HG03432 (cell line): ENCODE data around the gene TINAG.
"Not testable (repeated sequence)": the region's sequence is repeated elsewhere in the genome, so short reads cannot be mapped to it uniquely, and the experiment has no call there.

Source experiments
- ATAC-seq: cut with Tn5 transposase; IDR thresholded peaks from one replicate; pipeline ENCODE4 v1.9.1; 2021; ENCODE audit warnings: mild to moderate bottlenecking, moderate library complexity; ENCODE audit not compliant: unreplicated experiment

Gene TINAG

DNA sequence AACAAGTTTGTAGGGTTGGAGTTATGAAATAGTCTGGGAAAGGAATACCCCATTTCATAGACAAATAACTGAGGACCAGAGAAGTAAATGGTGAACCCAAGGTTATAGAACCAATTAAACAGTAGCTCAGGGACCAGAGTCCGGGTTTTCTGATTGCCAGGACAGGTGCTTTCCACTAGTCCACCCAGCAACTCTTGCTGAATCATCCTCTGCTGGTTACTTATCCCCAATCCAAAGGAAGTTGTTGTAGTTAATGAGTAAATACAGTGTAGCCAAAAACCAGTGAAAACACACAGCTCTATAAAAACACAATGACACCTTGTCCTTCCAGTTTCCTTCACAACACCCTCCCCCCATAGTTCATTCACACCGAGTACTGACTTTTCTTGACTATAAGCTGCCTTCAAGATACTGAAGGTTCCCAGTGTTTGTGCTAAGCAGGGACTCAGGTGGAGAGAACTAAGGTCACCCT lies 766 bp upstream of the TINAG start:
- ATAC-seq = peak; percentile 73

GRCh38 chr6:54308986-54309315 lies 710 bp downstream of the TINAG start:
- no peak for ATAC-seq

DNA sequence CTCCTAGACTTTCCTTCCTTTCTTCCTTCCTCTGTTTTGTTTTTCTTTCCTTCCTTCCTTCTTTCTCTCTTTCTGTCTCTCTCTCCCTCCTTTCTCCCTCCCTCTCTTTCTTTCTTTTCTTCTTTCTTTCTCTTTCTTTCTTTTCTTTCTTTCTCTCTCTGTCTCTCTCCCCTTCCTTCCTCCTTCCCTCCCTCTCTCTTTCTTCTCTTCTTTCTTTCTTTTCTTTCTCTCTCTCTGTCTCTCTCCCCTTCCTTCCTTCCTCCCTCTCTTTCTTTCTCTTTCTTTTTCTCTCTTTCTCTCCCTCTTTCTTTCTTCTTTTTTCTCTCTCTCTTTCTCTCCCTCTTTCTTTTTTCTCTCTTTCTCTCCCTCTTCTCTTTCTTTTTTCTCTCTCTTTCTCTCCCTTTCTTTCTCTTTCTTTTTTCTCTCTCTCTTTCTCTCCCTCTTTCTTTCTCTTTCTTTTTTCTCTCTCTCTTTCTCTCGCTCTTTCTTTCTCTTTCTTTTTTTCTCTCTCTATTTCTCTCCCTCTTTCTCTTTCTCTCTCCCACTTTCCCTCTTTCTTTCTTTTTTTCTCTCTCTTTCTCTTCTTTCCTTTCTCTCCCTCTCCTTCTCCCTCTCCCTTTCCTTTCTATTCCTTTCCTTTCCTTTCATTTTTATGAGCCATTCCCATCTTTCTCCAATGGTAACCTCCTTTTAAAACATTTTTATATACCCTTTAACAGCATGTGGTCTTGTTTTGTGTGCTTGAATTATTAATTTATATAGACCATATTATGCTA lies 2.3 kb downstream of the TINAG start:
- no peak for ATAC-seq

- ATAC-seq = no peak
These were observed 7.4 kb downstream of the TINAG start for GRCh38 chr6:54315656-54316055.

GRCh38 chr6:54320871-54321270 lies 12.6 kb downstream of the TINAG start:
- ATAC-seq = no peak

DNA sequence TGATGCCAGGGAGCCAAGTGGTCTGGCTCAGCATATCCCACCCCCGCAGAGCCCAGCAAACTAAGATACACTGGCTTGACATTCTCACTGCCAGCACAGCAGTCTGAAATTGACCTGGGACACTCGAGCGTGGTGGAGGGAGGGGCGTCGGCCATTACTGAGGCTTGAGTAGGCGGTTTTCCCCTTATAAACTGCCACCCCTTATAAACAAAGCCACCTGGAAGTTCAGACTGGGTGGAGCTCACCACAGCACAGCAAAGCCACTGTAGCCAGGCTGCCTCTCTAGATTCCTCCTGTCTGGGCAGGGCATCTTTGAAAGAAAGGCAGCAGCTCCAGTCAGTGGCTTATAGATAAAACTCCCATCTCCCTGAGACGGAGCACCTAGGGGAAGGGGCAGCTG lies 19.4 kb downstream of the TINAG start:
- no peak for ATAC-seq

- ATAC-seq = not testable (repeated sequence)
These were observed 23.3 kb downstream of the TINAG start for GRCh38 chr6:54331571-54331970.

DNA sequence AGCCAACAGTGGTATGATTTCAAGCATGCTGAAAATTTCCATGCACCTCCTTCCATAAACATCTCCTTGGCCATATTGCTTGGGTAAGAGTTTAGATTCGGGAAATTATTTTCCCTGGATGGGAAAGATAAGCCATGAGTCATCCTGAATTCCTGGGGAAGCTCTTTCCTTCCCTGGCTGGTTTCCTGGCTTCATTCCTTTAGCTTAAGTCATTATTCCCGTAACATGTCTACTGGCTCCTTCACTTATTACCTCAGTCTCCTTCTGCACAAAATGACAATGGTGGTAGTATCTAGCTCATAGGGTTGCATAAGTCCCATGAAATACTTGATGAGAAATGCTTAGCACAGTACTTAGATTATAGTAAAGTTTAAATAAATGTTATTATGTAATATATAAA lies 27.6 kb downstream of the TINAG start:
- no peak for ATAC-seq

GRCh38 chr6:54353975-54354374 lies 45.7 kb downstream of the TINAG start:
- no peak for ATAC-seq

DNA sequence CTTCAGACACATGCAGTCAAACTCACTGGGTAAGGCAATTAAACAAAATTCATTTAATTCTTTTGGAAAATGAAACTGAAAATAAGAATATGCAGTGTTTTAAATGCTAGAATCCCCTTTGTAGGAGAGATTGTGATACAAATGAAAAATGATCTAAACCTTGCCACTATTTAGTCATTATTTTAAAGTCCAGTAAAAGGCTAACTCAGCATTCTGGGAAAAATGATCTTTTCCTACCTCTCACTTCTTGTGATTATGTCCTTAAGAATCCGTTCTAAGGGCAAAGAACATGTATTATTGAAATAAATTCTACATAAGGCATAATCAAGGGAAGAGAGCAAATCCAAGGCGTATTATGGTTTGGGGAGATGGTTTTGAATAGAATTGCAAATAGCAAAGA lies 46.4 kb downstream of the TINAG start:
- no peak for ATAC-seq

DNA sequence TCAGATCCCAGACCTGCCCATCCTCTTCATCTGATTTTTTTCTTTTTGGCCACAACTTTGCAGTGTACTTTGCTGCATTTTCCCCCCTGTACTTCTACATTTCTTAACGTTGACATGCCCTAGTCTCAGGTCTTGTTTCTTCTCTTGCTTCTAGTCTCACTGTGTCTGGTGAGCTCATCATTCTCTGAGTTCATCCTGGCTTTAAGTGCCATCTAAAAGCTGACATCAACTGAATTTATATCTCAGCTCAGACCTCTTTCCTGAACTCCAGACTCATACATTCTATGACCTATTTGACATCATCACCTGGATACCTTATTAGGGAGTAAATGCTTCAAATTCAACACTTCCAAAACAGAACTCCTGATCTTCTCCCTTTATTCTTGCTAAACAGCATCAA lies 48.9 kb downstream of the TINAG start:
- no peak for ATAC-seq

DNA sequence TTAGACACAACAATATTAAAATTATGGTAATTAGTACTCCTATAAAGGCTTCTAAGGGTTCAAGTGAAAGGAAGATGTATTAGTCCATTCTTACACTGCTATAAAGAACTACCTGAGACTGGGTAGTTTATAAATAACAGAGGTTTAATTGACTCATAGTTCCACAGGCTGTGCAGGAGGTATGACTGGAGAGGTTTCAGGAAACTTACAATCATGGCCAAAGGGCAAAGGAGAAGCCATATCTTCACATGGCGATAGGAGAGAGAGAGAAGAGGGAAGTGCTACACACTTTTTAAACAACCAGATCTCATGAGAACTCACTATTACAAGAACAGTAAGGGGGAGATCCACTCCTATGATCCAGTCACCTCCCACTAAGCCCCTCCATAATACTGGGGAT lies 52.9 kb downstream of the TINAG start:
- ATAC-seq = no peak

DNA sequence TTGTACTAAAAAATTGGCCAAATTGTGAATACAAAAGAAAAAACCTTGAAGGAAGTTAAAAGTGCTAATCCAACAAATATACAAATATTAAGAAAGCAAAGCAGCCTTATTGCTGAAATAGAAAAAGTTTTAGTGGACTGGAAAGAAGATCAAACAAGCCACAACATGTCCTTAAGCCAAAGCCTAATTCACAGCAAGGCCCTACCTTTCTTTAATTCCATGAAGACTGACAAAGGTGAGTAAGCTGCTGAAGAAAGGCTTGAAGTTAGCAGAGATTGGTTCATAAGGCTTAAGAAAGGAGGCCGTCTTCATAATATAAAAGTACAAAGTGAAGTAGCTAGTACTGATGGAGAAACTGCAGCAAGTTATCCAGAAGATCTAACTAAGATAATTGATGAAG lies 53.5 kb downstream of the TINAG start:
- no peak for ATAC-seq

GRCh38 chr6:54366667-54367327 lies 58.6 kb downstream of the TINAG start:
- no peak for ATAC-seq

DNA sequence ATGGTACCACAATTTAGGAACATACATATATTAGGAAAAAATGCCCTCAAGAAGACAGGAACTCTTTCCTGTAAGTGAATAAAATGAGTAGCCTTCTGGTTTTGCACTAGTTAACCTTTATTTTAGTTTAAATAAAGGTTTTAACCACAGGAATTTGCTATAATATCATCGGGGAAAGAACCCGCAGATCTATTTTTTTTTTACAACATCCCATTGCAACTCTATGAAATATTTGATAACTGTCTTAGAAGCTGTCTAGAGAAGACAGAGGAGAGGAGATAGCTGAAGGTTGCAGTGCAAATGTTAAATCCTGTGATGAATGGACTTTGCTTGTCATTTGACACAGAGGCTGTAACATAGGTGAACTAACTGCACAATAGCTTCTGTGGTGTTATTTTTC lies 69.5 kb downstream of the TINAG start:
- no peak for ATAC-seq

GRCh38 chr6:54386295-54386694 lies 78.1 kb downstream of the TINAG start:
- ATAC-seq = no peak

DNA sequence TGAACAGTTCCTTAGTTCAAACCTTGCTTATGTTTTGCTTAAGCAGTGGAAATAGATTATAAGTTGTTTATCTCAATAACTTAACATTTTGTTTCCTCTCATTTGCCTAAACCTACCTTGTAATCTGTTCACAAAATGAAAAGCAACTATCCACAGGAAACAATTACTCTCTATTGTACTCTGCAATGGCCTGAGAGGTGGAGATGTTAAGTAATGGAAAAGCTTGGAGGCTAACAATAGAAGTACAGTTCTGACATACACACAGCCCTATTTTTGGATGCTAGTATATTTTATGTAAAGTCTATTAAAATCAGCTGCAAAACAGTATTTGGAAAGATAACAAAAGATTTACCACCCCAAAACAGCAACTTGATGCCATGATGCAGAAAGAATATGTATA lies 82.1 kb downstream of the TINAG start:
- no peak for ATAC-seq

DNA sequence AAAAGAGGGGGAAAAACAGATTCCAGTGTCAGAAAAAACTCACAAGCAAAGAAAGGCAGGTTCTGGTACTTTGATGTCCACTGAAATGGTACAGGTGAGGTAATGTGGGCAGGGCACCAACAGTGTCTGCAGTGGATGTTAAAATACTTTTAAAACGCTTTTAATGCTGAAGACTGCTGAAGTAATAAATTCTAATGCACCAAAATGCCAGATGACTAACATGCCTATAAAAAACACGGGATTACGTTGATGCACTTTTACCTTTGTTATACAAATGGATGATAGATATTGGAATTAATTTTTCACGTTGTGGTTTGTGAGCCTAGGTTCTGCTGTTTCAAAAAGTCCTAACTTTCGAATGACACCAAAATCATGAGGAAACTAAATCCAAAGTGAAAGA lies 83.3 kb downstream of the TINAG start:
- ATAC-seq = no peak

DNA sequence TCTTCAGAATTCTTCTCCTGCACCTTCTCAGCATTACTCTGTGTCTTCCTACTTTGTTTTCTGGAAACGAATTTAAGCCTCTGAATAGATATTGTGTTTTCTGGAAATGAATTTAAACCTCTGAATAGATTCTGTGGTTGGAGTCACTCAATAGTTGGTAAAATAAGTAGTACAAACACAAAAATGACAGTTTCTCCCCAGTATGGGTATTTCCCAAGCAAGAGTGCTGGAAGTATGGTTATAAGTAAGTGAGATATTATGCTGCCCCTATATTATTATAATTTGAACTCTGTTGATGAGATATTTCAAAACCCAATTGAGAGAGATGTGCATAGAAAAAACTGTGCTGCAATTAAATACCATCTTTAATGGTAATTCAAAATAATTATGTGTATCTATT lies 94.9 kb downstream of the TINAG start:
- no peak for ATAC-seq

- no peak for ATAC-seq
These were observed 96.5 kb downstream of the TINAG start for GRCh38 chr6:54404791-54405190.

DNA sequence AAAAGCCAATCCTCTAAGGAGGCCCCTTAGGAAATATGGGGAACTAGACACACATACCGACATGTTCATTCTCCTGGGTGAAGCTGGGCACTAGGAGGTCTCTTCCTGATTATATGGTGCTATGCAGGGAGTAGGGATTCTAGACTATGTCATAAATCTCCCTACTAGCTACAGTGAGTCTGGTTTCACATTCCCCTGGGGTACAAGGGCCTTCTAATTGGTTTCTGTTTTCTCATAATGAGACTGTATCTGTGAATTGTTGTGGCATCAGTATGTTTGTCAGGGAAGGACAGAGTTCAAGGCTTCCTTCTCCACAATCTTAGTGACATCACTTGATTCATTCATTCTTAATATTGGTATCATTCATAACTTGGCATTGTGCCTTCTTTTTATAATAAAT lies 103.5 kb downstream of the TINAG start:
- ATAC-seq = no peak

DNA sequence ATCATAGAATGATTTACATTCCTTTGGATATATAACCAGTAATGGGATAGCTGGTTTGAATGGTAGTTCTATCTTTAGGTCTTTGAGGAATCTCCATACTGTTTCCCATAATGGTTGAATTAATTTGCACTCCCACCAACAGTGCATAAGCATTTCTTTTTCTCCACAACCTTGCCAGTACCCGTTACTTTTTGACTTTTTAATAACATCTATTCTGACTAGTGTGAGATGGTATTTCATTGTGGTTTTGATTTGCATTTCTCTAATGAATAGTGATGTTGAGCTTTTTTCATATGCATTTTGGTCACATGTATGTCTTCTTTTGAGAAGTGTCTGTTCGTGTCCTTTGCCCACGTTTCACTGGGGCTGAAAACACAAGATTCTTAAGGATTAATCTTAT lies 107.3 kb downstream of the TINAG start:
- no peak for ATAC-seq

DNA sequence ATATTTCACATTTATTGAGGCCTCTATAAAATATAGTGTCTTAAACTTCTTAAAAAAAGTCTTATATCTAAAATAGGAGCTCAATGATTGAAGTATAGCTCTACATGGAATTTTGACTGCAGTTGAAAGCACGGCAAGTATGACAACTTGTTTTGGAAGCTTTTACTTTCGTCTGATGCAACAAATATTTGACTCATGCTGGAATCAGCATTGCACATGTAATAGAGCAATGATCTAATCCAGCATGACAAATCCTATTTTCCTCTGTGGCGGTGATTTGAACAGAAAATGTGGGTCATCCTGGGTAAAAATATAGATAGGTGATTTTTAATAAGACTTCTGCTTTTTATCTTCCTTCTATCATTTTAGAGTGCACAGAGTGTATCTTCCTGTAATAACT lies 111.6 kb downstream of the TINAG start:
- ATAC-seq = no peak
